Kidney glomerular epithelial cell (primary cell): ENCODE data around the gene SLC4A5.
A peak's percentile ranks its signal among the peaks of the same experiment; 100 is the strongest.

Source experiments
- DNase-seq: peaks from one replicate; lab custom pipeline; 2025; lab: John Stamatoyannopoulos, UW

Gene SLC4A5

DNA sequence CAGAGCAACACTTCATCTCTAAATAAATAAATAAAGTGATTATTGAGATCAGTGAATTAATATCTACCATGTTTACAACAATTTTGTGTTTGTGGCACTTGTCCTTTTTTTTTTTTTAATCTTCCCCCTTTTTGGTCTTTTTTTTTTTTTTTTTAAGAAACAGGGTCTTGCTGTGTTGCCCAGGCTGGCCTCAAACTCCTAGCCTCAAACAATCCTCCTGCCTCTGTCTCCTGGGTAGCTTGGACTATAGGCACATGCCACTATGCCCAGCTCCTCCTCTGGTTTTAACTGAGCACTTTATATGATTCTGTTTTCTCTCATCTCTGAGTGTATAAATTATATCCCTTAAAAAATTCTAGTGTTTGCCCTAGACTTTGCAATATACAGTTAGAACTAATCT is 30.3 kb downstream of the SLC4A5 start:
- no peak for DNase-seq

DNA sequence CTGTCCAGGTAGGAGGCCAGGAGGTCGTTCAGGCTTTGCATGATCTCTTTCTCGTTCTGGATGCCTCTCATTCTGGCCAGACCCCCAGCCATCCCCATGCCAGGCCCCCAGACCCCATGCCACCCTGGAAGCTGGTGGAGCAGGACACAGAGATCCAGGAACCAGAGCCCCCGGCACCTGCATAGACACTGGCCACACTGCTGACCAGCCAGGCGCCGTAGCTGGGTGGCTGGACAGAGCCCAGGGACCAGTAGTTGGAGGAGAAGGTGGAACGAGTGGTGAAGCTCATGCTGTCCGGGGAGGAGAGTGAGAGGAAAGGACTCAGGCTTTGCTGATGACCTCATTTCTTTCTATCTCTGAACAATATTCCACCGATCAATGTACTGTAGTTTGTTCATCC is 35.5 kb downstream of the SLC4A5 start:
- DNase-seq, result no peak

- no peak for DNase-seq
Observed at GRCh38 chr2:74304332-74305148, 38.7 kb downstream of the SLC4A5 start.

GRCh38 chr2:74302865-74303264 is 40.4 kb downstream of the SLC4A5 start:
- DNase-seq, result no peak

GRCh38 chr2:74301262-74301661 is 42.0 kb downstream of the SLC4A5 start:
- DNase-seq, result no peak

- DNase-seq, result no peak
Observed at GRCh38 chr2:74300506-74300905, 42.7 kb downstream of the SLC4A5 start.

GRCh38 chr2:74297950-74298349 is 45.3 kb downstream of the SLC4A5 start:
- DNase-seq, result no peak

- no peak for DNase-seq
Observed at GRCh38 chr2:74297391-74297790, 45.8 kb downstream of the SLC4A5 start.

- DNase-seq, result peak; percentile 28
Observed at GRCh38 chr2:74293191-74293991, 49.8 kb downstream of the SLC4A5 start.

GRCh38 chr2:74292751-74293150 is 50.5 kb downstream of the SLC4A5 start:
- no peak for DNase-seq

DNA sequence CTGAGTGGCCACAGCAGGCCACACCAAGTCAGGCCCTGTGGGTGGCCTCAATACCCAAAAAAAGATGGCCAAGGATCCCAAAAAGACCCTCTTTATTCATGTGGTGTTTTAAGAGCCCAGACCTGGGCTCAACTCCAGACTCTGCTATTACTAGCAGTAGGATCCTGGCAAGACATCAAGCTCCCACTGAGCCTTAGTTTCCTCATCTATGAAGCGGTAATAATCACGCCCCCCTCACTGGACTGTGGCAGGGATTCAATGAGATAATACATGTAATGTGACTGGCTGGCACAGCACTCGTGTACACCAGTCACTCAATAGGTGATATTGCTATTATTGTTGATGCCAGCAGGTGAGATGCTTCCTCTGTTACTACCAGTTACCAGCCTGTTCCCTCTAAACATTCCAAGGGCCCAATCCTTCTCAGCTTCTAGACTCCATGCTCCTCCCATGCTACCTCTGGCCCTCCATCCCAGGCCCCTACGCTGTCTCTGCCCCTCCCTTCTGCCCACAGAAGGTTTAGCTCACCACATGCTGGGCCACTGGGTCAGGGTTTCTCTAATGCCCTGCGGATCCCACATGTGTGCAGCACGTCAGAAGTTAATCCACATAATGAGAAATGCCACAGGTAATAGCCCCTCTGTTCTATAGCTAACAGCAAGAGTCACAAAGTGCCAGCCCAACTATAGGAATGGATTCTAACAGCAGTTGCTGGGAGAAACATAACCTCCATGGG is 51.2 kb downstream of the SLC4A5 start:
- no peak for DNase-seq

GRCh38 chr2:74291218-74291544 is 52.0 kb downstream of the SLC4A5 start:
- DNase-seq, result no peak

DNA sequence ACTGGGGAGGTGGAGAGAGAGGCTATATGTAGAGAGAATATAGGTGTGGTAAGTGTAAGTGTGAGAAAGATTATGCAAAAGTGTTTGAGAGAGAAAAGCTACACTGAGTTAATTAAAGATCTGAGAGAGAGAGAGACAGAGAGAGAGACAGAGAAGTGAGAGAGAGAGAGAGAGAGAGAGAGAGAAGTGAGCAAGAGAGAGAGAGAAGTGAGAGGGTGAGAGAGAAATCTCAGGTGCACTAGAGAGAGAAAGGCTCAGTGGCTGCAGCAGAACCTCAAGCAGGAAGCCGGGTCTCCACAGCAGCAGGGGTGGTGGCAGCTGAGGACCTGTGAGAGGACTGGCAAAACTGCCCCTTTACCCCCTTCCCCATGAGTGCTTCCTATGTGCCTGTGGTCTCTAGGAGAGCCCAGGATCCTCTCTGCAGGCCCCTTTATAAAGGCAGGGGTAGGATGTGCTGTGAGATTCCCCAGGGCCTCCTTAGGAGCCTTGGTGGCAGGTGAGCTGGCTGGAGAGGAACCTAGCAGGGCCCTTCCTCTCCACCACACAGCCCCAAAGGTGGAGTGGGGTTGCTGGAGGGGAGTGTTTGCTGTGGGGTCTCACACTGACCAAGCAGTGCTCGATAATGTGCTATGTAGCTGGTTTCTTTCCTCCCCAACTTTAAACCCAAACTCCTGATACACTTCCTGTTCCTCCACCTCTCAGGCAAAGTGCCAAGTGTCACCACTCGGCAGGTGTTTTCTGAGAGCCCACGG is 52.6 kb downstream of the SLC4A5 start:
- DNase-seq, result no peak

GRCh38 chr2:74290066-74290465 is 53.1 kb downstream of the SLC4A5 start:
- no peak for DNase-seq

GRCh38 chr2:74286725-74287124 is 56.5 kb downstream of the SLC4A5 start:
- no peak for DNase-seq

- no peak for DNase-seq
Observed at GRCh38 chr2:74281141-74281975, 61.9 kb downstream of the SLC4A5 start.

- DNase-seq, result no peak
Observed at GRCh38 chr2:74278694-74279093, 64.5 kb downstream of the SLC4A5 start.

- DNase-seq, result no peak
Observed at GRCh38 chr2:74278176-74278575, 65.0 kb downstream of the SLC4A5 start.

- DNase-seq, result no peak
Observed at GRCh38 chr2:74275228-74275627, 68.0 kb downstream of the SLC4A5 start.

GRCh38 chr2:74269667-74270066 is 73.5 kb downstream of the SLC4A5 start:
- no peak for DNase-seq

- peak; percentile 3 for DNase-seq
Observed at GRCh38 chr2:74267068-74267467, 76.1 kb downstream of the SLC4A5 start.
